ENCODE data around the gene PROKR1. TPM values are rescaled to one million over a fixed set of nuclear protein-coding genes. Genes with fewer than 3 reads are reported as not detected.
A peak's percentile ranks its signal among the peaks of the same experiment; 100 is the strongest.

Gene PROKR1
- total RNA-seq, 1 donor from 2014 or later, result not detected

DNA sequence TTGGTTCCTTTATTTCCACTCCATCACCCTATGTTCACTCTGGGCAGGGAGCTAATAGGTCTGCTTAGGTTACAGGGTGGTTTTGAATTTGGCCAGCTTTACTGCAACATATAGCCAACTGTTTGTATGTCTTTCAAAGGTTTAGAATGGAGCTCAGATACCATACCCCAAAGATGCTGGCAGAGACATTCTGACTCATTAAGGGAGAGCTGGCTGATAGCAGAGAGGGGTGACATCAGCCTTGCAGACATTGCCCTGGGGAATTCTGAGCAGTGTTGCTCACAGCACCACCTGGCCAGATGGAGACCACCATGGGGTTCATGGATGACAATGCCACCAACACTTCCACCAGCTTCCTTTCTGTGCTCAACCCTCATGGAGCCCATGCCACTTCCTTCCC is 2.1 kb downstream of the PROKR1 start:
- H3K4me1 ChIP-seq, result peaks cover 10% of the 10 kb centered on the region
- peaks cover 48% of the 10 kb centered on the region for H3K27me3 ChIP-seq
- no peak overlapping the region for H3K4me3 ChIP-seq
- no peak overlapping the region for H3K27ac ChIP-seq
- TF ChIP-seq, protein P1, sequence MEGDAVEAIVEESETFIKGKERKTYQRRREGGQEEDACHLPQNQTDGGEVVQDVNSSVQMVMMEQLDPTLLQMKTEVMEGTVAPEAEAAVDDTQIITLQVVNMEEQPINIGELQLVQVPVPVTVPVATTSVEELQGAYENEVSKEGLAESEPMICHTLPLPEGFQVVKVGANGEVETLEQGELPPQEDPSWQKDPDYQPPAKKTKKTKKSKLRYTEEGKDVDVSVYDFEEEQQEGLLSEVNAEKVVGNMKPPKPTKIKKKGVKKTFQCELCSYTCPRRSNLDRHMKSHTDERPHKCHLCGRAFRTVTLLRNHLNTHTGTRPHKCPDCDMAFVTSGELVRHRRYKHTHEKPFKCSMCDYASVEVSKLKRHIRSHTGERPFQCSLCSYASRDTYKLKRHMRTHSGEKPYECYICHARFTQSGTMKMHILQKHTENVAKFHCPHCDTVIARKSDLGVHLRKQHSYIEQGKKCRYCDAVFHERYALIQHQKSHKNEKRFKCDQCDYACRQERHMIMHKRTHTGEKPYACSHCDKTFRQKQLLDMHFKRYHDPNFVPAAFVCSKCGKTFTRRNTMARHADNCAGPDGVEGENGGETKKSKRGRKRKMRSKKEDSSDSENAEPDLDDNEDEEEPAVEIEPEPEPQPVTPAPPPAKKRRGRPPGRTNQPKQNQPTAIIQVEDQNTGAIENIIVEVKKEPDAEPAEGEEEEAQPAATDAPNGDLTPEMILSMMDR (IDR thresholded peaks at IDR 0.05), result no peak
- H3K9me3 ChIP-seq, result no peaks in the 10 kb centered on the region
- ATAC-seq, result no peak
- no peak for DNase-seq
- intact Hi-C loops (cut with DNase I), result no loop called here
- H3K36me3 ChIP-seq, result no peaks in the 10 kb centered on the region

GRCh38 chr2:68646303-68646702 is 2.9 kb downstream of the PROKR1 start:
- DNase-seq (no peak), ATAC-seq (no peak)
- Histone ChIP-seq H3K4me3 (no peak overlapping the region), H3K27ac (no peak overlapping the region), H3K9me3 (no peaks in the 10 kb centered on the region), H3K4me1 (peaks cover 10% of the 10 kb centered on the region), H3K27me3 (peaks cover 43% of the 10 kb centered on the region), H3K36me3 (no peaks in the 10 kb centered on the region)
- intact Hi-C loops (cut with DNase I), result no loop called here
- TF ChIP-seq, protein P1 (IDR thresholded peaks at IDR 0.05), result no peak

DNA sequence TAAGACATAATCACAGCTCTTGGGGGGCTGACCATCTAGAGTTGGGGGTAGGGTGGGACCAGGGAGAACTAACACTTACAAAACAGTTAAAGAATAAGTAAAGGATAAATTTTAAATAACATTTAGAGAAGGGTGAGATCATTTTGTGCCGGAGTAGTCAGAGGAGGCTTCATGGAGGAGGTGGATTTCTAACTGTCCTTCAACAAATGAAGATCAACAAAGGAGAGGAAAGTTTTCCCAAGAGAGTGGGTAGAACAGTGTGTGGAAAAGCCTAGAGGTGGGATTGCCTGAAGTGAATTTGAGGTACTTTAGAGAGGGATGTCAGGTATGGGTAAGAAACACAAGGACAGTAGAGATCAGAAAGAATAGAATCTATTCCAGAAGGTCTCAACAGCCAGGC is 7.3 kb downstream of the PROKR1 start:
- Histone ChIP-seq H3K36me3 (no peaks in the 10 kb centered on the region), H3K27me3 (peaks cover 12% of the 10 kb centered on the region), H3K4me3 (no peak overlapping the region), H3K27ac (no peak overlapping the region), H3K9me3 (no peaks in the 10 kb centered on the region), H3K4me1 (peaks cover 9% of the 10 kb centered on the region)
- TF ChIP-seq, protein P1 (IDR thresholded peaks at IDR 0.05), result no peak
- intact Hi-C loops (cut with DNase I), result no loop called here
- no peak for ATAC-seq
- no peak for DNase-seq

DNA sequence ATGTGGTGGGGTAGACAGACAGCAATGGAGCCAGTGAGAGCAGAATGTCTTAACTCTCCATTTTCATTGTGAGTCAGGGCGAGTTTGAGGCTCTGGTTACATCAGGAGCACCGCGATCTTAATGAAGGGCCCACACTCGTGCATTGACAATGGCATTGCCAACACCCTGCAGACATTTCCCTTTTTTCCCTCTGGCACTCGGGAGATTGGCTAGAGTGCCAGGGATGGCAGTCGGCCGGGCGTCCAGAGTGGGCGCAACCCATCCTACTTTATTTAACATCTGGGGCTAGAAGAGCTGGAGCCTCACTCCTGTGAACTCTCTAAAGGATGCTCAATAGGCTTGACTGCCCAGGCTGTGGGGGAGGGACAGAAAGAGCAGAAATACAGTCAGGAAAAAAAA is 9.7 kb downstream of the PROKR1 start:
- DNase-seq (no peak), ATAC-seq (no peak)
- no peaks in the 10 kb centered on the region for H3K9me3 ChIP-seq
- H3K27ac ChIP-seq, result no peak overlapping the region
- no peaks in the 10 kb centered on the region for H3K36me3 ChIP-seq
- TF ChIP-seq, protein P1 (IDR thresholded peaks at IDR 0.05), result no peak
- intact Hi-C loops (cut with DNase I), result no loop called here
- H3K4me3 ChIP-seq, result no peak overlapping the region
- H3K27me3 ChIP-seq, result peaks cover 6% of the 10 kb centered on the region
- peaks cover 9% of the 10 kb centered on the region for H3K4me1 ChIP-seq

- intact Hi-C loops (cut with DNase I), result no loop called here
- TF ChIP-seq, protein P1 (IDR thresholded peaks at IDR 0.05), result no peak
- H3K27me3 ChIP-seq, result peaks cover 6% of the 10 kb centered on the region
Measured at GRCh38 chr2:68653538-68653982, 10.2 kb downstream of the PROKR1 start.

DNA sequence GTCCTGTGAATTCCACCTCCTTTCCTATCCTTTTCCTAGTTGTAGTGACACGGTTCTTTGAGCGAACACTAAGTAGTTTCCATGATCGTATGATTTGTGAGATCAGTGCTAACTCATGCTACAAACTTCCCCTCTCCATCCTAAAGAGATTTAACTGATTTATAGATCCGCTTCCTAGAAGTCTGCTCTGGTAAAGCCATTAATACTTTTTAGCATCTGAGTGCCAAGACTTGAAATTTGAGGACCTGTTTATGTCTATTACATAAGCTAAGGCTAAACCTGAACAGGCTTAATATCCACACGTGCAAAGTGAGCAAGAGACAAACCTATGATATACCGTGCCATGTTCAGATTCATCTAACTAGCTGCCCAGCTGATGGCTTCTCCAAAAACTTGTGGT is 14.9 kb downstream of the PROKR1 start:
- intact Hi-C loops (cut with DNase I), result no loop called here
- H3K27me3 ChIP-seq, result no peaks in the 10 kb centered on the region
- no peak overlapping the region for H3K27ac ChIP-seq
- H3K36me3 ChIP-seq, result no peaks in the 10 kb centered on the region
- no peak for DNase-seq
- ATAC-seq, result no peak
- no peak overlapping the region for H3K4me3 ChIP-seq
- TF ChIP-seq, protein P1 (IDR thresholded peaks at IDR 0.05), result no peak
- H3K4me1 ChIP-seq, result peaks cover 6% of the 10 kb centered on the region
- H3K9me3 ChIP-seq, result no peaks in the 10 kb centered on the region

More at GRCh38 chr2:68653538-68653982, 10.2 kb downstream of the PROKR1 start:
- H3K9me3 ChIP-seq, result no peaks in the 10 kb centered on the region
- peaks cover 9% of the 10 kb centered on the region for H3K4me1 ChIP-seq
- H3K4me3 ChIP-seq, result no peak overlapping the region
- H3K36me3 ChIP-seq, result no peaks in the 10 kb centered on the region
- H3K27ac ChIP-seq, result no peak overlapping the region
- peak; percentile 53 for ATAC-seq
- DNase-seq, result no peak

All from upper lobe of right lung (tissue), 1 donor.